Measurements from ENCODE around the gene ABCC8.

GRCh38 chr11:17498058-17498457, 21.4 kb upstream of the ABCC8 start:
- TF ChIP-seq POLR2A (IDR thresholded peaks at IDR 0.05; ENCODE audit: low read length) (no peak), GATA1 (IDR thresholded peaks at IDR 0.05; ENCODE audit: low read depth, low read length) (no peak)

Measured in erythroblast (primary cell).